Femur (tissue), 1 donor: ENCODE data around the gene DOCK4.

Experiments used
- DNase-seq: peaks from one replicate; pipeline ENCODE4 v3.0.0-alpha.2; 2017

The DOCK4 gene

GRCh38 chr7:112105584-112106530, 100.3 kb downstream of the DOCK4 start:
- no peak for DNase-seq

DNA sequence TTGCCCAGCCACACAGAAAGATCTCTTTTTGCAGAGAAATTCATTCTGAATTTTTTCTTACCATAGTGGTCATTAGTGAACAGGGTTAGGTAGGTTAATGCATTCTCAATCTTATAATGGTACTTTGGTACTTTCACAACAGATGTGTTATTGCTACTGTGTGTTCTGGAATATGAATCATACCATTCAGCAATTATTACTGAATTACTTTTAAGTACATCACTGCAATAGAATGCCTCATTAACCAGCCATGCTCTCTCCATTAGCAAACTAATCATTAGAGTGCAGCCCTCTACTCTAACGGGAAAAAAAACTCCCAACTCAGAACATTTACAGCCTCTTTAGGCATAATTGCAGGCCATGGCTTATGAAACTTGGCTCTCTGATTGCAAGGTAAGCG, 102.1 kb downstream of the DOCK4 start:
- DNase-seq, result no peak

GRCh38 chr7:112103246-112103645, 103.0 kb downstream of the DOCK4 start:
- DNase-seq, result peak; percentile 53

DNA sequence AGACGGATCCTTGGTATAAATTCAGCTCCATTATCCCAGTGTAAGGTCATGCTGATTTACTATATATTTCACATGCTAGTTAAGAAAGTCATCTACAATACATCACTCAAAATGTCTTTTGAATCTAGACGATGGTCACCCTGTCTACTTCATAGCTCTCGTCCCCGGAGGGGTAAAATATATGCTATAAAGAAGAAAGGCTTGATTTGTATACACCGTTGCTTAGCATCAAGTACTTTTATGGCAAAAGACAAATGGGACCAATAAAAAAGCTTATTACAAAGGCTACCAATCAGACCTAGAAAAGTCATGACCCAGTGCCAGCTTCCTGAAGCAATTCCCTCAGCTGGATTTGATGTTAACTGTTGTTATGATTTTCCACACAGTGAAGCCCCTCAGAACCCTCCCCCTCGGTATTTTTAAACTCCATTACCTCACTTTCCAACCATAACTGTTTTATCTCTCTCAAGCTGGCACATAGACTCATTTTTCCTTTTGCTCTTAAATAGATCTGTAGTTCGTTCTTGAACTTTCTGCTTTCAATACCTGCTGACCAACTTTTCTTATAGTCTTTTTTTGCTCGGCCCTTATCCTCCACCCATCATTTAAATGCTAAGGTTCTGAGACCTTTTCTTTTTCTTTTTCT, 104.9 kb downstream of the DOCK4 start:
- no peak for DNase-seq

DNA sequence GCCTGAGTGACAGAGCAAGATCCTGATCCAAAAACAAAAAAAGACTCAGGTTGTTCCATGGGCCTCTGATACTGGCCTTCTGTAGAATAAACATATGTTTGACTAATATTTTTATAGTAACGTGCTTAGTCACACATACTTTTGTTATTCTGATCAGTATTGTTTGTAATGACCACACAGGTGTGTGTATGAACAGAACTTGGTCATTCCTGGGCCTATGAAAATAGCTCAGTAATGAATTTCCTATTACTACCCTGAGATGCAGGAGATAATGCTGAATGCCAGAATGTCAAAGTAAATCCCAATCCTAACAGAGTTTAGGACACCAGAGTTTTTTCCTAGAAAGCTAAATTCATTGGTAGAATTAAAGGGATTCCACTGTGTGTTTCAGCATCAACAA, 108.7 kb downstream of the DOCK4 start:
- no peak for DNase-seq

DNA sequence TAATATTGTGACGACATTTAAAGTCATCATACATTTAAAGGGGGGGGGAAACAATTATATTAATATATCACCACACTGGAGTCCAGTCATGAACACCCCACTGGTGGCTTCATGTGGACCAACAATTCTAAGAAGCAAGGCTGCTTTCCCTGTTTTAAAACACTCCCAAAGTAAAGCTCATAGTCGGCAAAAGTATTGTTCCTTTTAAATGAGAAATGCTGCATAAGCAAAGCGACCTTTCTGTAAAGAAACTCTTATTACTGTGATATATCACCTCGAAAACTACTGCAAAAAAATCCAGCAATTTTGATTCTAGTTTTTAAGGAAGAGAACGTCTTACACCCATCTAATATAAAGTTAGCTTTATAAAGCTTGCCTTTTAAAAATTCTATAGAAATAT, 112.8 kb downstream of the DOCK4 start:
- no peak for DNase-seq

DNA sequence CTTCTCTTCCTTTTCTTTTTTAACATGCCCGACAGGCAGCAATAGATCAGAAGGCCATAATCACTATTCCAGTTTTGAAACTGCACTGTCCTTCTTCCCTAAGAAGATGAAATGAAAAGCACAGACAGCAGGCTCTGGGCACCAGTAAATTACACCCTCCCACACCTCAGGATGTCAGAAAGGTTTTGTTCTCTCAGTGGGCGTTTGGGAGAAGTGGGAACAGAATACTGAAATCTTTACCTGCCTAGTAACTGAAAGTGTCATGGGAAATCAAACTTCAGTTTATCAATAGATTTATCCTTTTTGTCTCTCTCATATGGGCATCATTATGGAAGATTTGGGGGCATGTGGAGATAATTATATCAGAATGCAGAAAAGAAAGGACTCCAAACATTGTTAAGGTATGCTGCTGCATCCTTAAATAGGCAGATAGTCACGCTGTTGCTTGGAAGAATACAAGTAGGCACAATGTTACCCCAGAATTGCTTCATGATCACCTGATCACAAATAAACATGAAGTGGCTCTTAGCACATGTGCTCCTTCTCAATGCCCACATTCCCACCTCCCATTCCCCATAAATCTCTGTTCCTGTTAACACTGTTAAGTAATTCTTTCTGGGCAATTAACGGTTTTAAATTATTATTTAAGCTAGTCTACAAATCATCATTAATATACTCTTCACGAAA, 113.3 kb downstream of the DOCK4 start:
- no peak for DNase-seq

- DNase-seq, result no peak
Observed at GRCh38 chr7:112092306-112092705, 113.9 kb downstream of the DOCK4 start.

DNA sequence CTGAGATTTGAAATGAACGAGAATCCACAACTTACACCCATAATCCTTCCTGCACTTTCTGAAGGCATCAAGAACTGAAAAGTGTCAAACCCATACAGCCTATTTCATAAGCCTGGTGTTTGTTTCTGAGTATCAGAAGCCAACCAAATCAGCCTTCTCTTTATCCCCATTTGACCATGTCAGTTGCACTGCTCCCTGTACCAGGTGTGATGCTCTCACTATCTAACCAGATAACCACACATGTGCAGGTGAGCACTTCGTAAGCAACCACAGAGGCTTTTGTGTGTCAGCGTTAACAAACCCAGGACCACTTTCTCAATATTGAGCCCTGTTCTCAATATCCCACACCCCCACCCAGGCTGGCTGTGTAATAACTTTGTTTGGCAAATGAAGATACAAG, 114.4 kb downstream of the DOCK4 start:
- no peak for DNase-seq

GRCh38 chr7:112089551-112089950, 116.6 kb downstream of the DOCK4 start:
- DNase-seq, result no peak

DNA sequence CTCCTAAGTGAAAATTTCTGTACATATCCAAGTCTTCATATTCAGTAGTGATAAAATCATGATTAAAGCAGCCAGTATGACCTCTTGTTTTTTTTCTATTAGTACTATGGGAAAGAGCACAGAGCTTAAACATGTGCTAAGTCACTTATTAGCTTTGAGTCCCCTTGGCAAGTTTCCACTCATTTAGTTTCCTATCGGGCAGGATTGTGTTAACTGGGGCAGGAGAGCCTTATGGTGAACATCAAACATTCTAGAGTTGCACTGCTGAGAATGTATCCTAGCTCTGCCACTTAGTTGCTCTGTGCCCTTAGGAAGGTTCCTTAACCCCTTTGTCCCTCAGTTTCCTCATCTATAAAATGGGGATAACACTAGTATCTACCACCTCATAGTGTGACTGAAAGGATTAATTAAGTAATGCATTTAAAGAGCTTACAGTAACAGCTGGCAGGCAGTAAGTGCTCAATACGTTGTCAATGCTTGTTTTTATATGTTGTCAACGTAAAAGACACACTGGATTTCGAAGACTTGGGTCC, 117.6 kb downstream of the DOCK4 start:
- DNase-seq, result no peak

- DNase-seq, result no peak
Observed at GRCh38 chr7:112086496-112087254, 119.5 kb downstream of the DOCK4 start.

DNA sequence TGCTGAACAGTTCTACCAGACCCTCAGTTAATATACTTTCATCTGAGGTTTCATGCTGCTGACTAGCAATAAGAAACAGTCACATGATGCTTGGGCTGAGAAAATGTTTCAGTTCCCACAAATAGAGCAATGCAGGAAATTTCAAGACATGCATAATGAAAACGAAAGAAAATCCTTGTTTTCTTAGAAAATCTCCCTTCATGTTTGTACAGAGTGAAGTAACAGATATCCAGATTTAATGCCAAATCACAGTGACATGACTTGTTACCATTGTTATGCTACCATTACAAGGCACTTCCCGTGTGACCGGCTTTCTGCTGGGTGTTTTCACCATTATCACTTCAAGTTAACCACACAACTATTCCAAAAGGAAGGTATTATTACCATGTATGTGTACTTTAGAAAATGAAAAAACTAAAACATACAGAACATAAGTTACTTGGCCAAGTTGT, 121.7 kb downstream of the DOCK4 start:
- DNase-seq, result no peak

- no peak for DNase-seq
Observed at GRCh38 chr7:112083776-112084355, 122.3 kb downstream of the DOCK4 start.

DNA sequence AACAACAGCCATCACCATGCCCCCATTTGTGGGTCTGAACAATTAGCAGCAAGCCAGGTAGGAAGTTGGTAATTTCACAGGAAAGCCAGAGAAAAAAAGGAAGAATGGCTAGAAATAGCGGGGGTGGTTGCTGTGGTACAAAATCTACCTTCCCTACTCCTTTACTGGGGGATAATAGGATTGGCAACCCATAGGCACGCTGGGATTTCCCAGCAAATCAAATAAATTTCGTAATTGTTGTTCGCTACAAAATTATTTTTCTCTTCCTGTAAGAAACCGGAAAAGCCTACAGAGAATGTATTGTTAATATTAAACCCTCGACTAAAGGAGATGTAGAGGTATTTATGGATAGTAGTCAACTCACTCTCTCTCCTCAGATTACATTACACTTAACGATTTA, 123.9 kb downstream of the DOCK4 start:
- no peak for DNase-seq

DNA sequence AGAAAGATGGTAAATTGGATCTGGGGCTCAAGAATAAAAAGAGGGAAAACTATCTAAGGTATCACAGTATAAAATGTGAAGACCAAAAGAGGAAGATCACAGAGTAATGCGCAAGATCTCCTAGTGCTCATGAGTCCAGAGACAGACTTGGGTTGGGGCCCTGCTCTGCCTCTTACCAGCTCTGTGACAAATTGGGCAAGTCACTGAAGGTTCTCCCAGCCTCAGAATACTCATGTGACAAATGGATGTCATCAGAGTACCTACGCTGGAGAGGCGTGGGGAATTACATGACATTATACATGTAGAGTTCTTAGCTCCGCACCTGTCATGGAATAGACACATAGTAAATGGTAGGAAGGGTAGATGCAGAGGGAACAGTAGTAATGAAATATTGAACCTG, 124.4 kb downstream of the DOCK4 start:
- DNase-seq, result peak; percentile 30

- peak; percentile 34 for DNase-seq
Observed at GRCh38 chr7:112080978-112081377, 125.2 kb downstream of the DOCK4 start.

- peak; percentile 30 for DNase-seq
Observed at GRCh38 chr7:112080441-112080840, 125.8 kb downstream of the DOCK4 start.

GRCh38 chr7:112079673-112080072, 126.5 kb downstream of the DOCK4 start:
- DNase-seq, result no peak

DNA sequence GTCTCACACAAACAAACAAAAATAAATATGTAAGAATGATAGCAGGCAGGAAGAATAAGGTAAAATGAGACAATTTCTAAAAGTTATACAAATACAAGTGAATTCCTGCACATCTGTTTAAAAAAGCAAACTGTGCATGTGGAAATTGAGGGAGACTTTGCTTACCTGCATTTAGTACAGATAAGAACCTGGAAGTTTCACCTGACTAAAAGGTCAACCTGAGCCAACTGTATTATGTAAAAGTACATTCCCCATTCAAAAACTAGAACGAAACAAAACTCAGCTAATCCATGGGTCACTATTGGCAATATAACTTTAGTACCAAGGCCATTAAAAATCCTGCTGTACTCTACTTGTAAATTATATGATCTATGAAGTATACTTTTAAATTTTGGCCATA, 127.1 kb downstream of the DOCK4 start:
- DNase-seq, result no peak

DNA sequence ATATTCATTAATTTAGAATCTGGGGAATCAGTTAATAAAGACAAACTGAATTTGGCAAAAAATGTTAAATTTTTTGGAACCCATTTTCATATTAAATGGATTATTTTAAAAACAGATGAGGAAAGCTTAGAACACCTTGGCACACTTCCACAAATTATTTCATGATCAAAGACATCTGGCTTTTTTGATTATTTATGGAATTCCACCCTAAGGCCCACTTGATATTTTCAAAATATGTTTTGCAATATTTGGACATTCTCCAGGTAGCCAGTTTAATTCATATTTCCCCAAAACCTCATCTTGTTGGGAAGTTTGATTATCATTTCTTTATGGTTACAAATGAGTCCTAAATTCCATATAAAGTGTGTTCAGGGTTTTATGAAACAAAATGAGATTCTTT, 129.9 kb downstream of the DOCK4 start:
- no peak for DNase-seq

- DNase-seq, result no peak
Observed at GRCh38 chr7:112074464-112074863, 131.7 kb downstream of the DOCK4 start.
